ENCODE data around the gene OSBPL2.

DNA sequence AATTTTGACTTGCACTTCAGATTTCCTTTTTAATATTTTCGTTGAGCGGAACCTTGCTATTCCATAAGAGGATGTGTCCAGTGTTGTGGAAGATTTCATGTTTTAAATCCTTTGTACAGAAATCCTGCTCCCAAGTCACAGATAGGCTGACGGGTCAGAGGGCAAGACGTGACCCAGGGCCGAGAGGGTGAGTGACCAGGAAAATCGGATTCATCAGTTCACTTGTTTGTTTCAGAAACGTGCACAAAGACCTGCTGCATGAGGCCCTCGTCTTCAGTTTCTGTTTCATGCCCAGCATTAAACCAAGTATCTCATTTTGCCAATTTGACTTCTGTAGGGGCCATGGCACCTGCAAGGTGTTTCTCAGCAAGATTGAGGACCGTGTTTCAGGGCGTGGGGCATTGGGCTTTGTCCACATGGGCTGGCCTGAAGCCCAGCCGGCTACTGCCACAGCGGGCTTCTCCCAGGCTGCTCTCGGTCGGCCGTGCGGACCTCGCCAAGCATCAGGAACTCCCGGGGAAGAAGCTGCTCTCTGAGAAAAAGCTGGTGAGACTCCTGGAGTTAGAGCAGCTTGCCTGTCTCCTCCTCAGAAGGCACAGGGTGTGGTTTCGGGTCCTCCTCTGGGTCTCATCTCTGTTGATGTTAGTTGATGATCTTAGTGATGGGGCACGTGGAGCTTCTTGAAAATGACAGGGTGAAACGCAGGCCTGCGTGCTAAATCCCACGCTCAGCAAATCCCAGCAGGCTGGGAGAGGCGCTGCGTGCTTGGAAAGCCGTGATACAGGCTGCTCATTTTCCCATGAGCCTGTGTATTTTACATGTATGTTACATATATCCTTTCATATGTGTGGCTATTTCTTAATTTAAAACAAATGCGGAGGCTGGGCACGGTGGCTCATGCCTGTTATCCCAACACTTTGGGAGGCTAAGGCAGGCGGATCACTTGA, 45.0 kb upstream of the OSBPL2 start:
- TF ChIP-seq, protein P1, sequence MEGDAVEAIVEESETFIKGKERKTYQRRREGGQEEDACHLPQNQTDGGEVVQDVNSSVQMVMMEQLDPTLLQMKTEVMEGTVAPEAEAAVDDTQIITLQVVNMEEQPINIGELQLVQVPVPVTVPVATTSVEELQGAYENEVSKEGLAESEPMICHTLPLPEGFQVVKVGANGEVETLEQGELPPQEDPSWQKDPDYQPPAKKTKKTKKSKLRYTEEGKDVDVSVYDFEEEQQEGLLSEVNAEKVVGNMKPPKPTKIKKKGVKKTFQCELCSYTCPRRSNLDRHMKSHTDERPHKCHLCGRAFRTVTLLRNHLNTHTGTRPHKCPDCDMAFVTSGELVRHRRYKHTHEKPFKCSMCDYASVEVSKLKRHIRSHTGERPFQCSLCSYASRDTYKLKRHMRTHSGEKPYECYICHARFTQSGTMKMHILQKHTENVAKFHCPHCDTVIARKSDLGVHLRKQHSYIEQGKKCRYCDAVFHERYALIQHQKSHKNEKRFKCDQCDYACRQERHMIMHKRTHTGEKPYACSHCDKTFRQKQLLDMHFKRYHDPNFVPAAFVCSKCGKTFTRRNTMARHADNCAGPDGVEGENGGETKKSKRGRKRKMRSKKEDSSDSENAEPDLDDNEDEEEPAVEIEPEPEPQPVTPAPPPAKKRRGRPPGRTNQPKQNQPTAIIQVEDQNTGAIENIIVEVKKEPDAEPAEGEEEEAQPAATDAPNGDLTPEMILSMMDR (IDR thresholded peaks at IDR 0.05), result no peak
- TF ChIP-seq, protein P2, sequence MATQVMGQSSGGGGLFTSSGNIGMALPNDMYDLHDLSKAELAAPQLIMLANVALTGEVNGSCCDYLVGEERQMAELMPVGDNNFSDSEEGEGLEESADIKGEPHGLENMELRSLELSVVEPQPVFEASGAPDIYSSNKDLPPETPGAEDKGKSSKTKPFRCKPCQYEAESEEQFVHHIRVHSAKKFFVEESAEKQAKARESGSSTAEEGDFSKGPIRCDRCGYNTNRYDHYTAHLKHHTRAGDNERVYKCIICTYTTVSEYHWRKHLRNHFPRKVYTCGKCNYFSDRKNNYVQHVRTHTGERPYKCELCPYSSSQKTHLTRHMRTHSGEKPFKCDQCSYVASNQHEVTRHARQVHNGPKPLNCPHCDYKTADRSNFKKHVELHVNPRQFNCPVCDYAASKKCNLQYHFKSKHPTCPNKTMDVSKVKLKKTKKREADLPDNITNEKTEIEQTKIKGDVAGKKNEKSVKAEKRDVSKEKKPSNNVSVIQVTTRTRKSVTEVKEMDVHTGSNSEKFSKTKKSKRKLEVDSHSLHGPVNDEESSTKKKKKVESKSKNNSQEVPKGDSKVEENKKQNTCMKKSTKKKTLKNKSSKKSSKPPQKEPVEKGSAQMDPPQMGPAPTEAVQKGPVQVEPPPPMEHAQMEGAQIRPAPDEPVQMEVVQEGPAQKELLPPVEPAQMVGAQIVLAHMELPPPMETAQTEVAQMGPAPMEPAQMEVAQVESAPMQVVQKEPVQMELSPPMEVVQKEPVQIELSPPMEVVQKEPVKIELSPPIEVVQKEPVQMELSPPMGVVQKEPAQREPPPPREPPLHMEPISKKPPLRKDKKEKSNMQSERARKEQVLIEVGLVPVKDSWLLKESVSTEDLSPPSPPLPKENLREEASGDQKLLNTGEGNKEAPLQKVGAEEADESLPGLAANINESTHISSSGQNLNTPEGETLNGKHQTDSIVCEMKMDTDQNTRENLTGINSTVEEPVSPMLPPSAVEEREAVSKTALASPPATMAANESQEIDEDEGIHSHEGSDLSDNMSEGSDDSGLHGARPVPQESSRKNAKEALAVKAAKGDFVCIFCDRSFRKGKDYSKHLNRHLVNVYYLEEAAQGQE (IDR thresholded peaks at IDR 0.05; ENCODE audit: insufficient read depth in 1 of 2, low read depth in 2 of 2, low read length in 1 of 2), result no peak
- no peak for TF ChIP-seq POLR2AphosphoS5 (IDR thresholded peaks at IDR 0.05; ENCODE audit: low read depth, low read length)
- no peak for TF ChIP-seq SIN3A (IDR thresholded peaks at IDR 0.05; ENCODE audit: borderline replicate concordance, insufficient read depth, low read depth, low read length)
- no peak for TF ChIP-seq TCF7L2 (IDR thresholded peaks at IDR 0.05; ENCODE audit: low read depth, low read length)
